ENCODE measurements around the gene LARGE1.

The LARGE1 gene

DNA sequence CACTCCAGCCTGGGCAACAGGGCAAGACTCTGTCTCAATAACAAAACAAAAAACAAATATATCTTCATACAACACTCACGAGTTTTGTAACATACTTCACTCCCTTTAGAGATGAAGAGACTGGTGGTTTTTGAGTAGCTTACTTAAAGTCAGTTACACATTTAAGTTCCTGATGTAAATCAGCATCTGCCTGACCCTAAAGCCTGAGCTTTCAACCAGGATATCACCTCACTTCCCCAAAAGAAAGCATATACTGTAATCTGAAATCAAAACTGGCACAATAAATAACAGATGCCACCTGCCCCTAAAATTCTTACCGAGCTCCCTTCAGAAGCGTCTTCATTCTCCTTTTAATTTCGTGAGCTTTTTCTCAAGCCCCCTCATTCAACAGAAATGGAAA, 31.5 kb downstream of the LARGE1 start:
- H3K27ac ChIP-seq = no peak overlapping the region
- TF ChIP-seq, protein P1, sequence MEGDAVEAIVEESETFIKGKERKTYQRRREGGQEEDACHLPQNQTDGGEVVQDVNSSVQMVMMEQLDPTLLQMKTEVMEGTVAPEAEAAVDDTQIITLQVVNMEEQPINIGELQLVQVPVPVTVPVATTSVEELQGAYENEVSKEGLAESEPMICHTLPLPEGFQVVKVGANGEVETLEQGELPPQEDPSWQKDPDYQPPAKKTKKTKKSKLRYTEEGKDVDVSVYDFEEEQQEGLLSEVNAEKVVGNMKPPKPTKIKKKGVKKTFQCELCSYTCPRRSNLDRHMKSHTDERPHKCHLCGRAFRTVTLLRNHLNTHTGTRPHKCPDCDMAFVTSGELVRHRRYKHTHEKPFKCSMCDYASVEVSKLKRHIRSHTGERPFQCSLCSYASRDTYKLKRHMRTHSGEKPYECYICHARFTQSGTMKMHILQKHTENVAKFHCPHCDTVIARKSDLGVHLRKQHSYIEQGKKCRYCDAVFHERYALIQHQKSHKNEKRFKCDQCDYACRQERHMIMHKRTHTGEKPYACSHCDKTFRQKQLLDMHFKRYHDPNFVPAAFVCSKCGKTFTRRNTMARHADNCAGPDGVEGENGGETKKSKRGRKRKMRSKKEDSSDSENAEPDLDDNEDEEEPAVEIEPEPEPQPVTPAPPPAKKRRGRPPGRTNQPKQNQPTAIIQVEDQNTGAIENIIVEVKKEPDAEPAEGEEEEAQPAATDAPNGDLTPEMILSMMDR (IDR thresholded peaks at IDR 0.05) = no peak
- TF ChIP-seq ZFX (IDR thresholded peaks at IDR 0.05; ENCODE audit: borderline replicate concordance) = no peak

DNA sequence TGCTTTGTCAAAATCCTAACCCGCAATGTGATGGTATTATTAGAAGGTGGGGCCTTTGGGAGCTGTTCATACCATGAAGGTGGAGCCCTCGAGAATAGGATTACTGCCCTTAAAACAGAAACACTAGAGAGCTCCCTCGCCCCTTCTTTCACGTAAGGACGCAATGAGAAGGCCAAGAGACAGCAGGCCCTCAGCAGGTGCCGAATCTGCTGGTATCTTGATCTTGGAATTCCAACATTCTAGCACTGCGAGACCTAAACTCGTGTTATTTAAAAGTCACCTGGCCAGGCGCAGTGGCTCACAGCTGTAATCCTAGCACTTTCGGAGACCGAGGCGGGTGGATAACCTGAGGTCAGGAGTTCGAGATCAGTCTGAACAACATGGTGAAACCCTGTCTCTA, 33.1 kb downstream of the LARGE1 start:
- no peak overlapping the region for H3K27ac ChIP-seq
- TF ChIP-seq, protein P1 (IDR thresholded peaks at IDR 0.05) = no peak
- no peak for TF ChIP-seq ZFX (IDR thresholded peaks at IDR 0.05; ENCODE audit: borderline replicate concordance)

DNA sequence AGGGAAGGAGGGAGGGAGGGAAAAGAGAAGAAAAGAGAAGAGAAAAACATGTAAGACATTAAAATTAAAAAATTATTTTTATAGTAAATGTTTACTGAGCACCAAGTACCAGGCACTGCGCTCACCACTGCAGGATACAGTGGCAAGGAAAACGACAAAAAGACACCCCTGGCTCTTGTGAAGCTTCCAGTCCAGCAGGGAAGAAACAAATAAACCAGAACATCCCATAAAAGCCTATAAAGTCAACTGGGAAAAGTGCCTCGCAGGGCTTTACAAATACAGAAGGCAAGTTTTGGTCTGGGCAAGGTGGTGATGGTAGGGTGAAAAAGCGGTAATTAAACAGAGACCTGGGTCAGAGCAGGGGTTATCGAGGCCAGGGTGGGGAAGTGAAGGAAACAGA, 33.6 kb downstream of the LARGE1 start:
- TF ChIP-seq, protein P1 (IDR thresholded peaks at IDR 0.05) = no peak
- no peak overlapping the region for H3K27ac ChIP-seq

DNA sequence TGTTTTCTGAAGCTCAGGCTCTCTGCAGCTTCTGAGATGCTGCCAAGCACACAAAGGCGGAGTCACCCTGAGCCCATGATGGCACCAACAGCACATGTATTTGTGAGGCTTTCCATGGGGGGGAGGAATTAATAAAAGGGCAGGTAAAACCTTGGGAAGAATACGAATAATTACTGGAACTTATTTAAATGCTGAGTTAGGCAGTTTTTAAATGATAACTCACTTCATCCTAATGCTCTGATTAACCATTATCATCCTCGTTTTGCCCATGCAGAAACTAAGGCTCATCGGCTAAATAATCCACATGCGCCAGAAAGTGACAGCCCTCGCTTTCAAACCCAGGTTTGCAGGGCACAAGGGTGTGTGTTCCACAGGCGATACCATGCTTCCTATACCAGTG, 35.4 kb downstream of the LARGE1 start:
- no peak for TF ChIP-seq ZFX (IDR thresholded peaks at IDR 0.05; ENCODE audit: borderline replicate concordance)
- TF ChIP-seq, protein P1 (IDR thresholded peaks at IDR 0.05) = no peak
- no peak overlapping the region for H3K27ac ChIP-seq

DNA sequence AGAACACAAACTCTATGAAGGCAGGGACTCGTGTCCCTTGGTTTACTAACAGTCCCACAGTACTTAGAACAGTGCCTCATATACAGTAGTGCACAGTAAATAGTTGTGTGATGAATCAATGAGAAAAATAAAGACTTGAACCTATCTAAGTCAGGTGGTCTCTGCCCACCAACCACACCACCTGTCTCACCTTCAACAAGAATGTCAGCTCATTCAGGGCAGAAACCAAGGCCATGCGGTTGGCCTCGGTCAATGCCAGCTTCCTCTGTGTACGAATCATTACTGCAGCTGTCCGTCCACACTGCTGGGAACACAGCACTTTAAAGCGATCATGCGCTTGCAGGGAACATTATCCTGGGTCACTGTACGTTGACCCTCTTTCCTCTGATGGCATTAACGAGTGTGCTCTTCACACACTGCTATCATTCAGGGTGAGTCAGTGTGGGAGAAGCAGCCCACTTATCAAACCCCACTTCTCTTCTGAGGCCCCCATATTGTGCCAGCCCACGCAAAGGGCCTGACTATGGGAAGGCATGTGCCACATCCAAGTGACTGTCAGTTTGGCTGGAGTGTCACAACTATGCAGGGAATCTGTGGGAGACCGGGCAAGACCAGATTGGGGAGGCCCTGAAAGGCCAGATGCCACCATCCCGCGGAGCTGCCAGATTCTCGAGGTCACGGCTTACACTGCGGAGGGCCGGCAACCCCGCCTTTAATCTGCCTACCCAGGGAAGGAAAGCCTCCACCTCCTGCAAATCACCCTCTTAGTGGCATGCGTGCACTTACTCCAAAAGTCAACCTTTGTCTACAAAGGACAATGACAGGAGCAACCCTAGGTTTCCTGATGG, 36.1 kb downstream of the LARGE1 start:
- TF ChIP-seq, protein P1 (IDR thresholded peaks at IDR 0.05) = no peak
- TF ChIP-seq ZFX (IDR thresholded peaks at IDR 0.05; ENCODE audit: borderline replicate concordance) = no peak
- no peak overlapping the region for H3K27ac ChIP-seq

DNA sequence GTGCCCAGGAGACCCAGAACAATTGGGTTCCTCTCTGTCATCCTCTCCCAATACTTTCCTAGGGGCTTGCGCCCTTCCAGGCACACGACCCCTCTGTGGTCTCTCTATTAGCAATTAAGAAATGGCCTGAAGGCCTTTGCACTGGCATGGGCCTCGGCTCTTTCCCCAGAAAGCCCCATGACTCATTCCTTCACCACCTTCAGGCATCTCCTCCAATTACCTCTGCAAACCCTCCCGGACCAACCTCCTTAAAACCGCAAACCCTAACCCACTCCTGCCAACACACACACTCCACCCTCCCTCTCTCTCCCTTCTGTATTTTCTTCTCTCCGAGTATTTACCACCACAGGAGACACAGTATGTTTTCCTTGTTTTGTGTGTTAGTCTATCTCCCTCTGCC, 36.7 kb downstream of the LARGE1 start:
- TF ChIP-seq ZFX (IDR thresholded peaks at IDR 0.05; ENCODE audit: borderline replicate concordance) = no peak
- TF ChIP-seq, protein P1 (IDR thresholded peaks at IDR 0.05) = no peak
- no peak overlapping the region for H3K27ac ChIP-seq

DNA sequence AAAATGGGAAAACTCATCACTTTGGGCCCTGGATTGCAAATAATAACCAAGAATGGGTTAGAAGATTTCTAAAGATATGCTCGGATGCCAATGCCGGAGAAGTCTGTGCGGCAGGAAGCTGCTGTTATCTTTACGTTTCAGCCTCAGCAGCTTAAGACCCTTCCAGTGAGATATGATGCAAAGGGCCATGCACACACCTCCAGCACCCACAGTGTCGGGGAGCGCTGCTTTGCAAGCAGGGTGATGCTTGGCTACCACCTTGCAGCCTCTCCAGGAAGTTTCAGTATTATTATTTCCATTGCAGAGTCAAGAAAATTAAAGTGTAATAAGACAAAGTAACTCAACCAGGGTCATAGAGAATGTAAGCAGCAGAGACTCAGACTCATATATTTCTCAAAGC, 37.3 kb downstream of the LARGE1 start:
- no peak overlapping the region for H3K27ac ChIP-seq
- TF ChIP-seq ZFX (IDR thresholded peaks at IDR 0.05; ENCODE audit: borderline replicate concordance) = no peak
- TF ChIP-seq, protein P1 (IDR thresholded peaks at IDR 0.05) = no peak
